Measurements from ENCODE around the gene FYB2.
A peak's percentile ranks its signal among the peaks of the same experiment; 100 is the strongest.

FYB2 gene

GRCh38 chr1:56709995-56710394 is 109.2 kb downstream of the FYB2 start:
- no peak for DNase-seq (ENCODE audit: low spot score)

GRCh38 chr1:56709269-56709880 is 109.8 kb downstream of the FYB2 start:
- peak; percentile 68 for DNase-seq (ENCODE audit: low spot score)

- no peak for DNase-seq (ENCODE audit: low spot score)
These were observed 111.8 kb downstream of the FYB2 start for GRCh38 chr1:56707379-56707778.

DNA sequence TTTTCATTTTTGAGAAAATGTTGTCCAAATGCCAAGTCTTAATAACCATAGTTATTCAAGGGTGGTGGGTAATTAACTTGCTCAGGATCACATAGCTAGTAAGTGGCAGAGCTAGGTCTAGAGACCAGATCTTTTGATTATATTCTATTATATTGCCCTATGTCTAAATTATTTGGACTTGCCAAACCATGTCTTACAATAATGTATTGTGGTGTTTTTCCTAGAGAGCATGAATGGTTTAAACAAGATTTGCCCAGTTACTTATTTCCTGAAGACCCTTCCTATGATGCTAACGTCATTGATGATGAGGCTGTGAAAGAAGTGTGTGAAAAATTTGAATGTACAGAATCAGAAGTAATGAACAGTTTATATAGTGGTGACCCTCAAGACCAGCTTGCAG is 115.5 kb downstream of the FYB2 start:
- no peak for DNase-seq (ENCODE audit: low spot score)

DNA sequence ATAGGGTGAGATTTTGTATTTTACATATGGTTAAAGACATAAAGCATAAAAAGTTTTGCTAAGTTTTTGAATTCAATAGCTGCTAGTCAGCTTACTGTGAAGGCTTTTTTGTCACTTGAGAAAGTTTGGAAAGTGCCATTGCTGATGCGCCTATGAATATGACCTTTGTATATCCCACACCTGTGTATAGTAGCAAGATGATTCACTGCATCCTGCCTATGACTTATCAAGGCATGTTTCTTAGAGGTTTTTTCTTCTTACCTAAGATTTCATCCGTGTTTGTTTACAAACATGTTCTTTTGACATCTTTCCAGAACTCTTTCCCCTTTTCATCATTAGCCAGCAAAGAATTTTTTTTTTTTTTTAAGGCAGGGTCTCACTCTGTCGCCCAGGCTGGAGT is 122.5 kb downstream of the FYB2 start:
- DNase-seq (ENCODE audit: low spot score): peak; percentile 7

- DNase-seq (ENCODE audit: low spot score): peak; percentile 90
These were observed 130.6 kb downstream of the FYB2 start for GRCh38 chr1:56688522-56689026.

GRCh38 chr1:56686169-56686568 is 133.0 kb downstream of the FYB2 start:
- DNase-seq (ENCODE audit: low spot score): no peak

DNA sequence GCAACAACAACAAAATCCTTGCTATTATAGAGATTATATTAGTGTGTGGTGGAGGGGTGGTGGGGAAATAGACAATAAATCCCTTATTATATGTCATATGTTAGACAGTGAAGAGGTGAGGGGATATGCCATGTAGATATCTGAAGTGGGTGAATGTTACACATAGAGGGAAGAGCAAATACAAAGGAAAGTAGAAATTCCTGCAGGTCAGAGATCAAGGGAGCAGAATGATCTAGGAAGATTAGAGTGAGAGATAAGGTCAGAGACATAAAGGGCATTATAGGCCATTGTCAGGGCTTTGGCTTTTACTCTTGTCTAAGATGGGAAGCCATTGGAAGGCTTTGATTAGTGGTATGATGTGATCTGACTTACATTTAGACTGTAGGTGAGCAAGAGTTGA is 135.6 kb downstream of the FYB2 start:
- no peak for DNase-seq (ENCODE audit: low spot score)

DNA sequence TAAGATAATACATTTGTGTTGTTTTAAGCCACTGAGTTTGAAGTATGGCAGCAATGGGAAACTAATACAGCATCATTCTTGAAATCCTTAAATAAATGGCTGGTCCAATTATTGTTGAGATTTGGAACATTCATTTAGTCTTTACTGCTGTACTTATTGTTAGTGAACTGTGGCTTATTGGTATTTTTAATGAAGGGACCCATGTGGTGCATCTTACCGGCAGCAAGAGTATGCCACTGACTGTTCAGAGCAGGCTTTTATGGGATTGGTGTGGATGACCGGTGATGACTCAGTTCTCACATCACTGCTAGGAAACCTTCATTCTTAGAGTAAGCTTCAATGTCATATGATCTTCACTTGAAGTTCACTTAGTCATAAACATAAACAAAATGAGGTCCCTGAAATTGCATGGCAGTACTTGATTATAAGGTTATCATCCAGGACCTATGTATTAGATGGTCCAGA is 142.6 kb downstream of the FYB2 start:
- peak; percentile 74 for DNase-seq (ENCODE audit: low spot score)

GRCh38 chr1:56675763-56676162 is 143.4 kb downstream of the FYB2 start:
- DNase-seq (ENCODE audit: low spot score): no peak

DNA sequence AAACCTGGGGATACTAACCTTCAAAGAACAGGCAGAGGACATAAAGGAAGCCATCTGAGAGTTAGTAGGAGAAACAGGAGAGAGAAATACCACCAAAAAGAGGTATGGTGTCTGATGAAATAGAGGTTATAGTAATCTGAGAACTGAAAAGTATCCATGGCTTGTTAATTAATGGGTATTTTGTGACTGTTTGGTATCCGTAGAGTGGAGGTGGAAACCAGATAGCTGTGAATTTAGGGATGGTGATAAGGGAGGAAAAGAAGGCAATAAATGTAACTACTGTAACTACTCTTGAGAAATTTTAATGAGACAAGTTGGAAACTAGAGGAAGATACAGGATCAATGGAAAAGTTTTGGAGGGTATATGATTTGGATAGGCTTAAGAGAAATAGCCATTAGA is 146.6 kb downstream of the FYB2 start:
- no peak for DNase-seq (ENCODE audit: low spot score)

DNA sequence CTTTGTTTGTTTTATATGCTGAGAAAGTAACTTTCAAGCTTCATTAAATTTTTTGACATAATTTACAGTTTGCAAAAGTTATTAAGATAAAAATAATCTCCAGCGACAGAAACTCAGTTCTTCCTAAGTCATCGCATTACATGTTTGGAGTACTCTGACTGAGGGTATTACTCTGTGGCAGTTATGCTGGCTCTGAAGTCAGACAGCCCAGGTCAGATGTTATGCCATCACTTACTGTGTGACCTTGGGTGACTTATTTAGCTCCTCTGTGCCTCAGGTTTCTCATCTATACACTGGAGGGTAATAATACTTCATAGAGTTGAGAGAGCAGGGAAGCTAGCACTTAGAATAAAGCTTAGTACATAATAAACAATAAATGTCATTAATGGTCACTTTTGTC is 147.7 kb downstream of the FYB2 start:
- DNase-seq (ENCODE audit: low spot score): no peak

GRCh38 chr1:56671085-56671484 is 148.1 kb downstream of the FYB2 start:
- DNase-seq (ENCODE audit: low spot score): no peak

- DNase-seq (ENCODE audit: low spot score): no peak
These were observed 148.9 kb downstream of the FYB2 start for GRCh38 chr1:56670350-56670749.

All from RKO (cell line).